Neural progenitor cell (in vitro differentiated cells): ENCODE measurements around the gene PA2G4. TPM values are rescaled to one million over a fixed set of nuclear protein-coding genes. Genes with fewer than 3 reads are reported as not detected.

Experiments
- DNase-seq: peaks from one replicate; pipeline ENCODE4 v3.0.0-alpha.2; 2016; ENCODE audit warnings: low spot score
- H2AFZ ChIP-seq: fragments of 200-600 bp; sonication (generic); replicated peaks from 2 replicates; pipeline ENCODE4 v1.6.1; 2016; ENCODE audit warnings: antibody characterized with exemption
- H3F3A ChIP-seq: fragments of 200-600 bp; sonication (generic); 2 replicates; pipeline ENCODE4 v1.6.1; 2016; ENCODE audit warnings: antibody characterized with exemption, low read depth
- H3K27ac ChIP-seq: fragments of 200-600 bp; sonication (generic); 2 replicates; pipeline ENCODE4 v1.5.1; 2016; ENCODE audit warnings: mild to moderate bottlenecking
- H3K27me3 ChIP-seq: fragments of 200-600 bp; sonication (generic); 2 replicates; pipeline ENCODE4 v1.6.1; 2016; ENCODE audit warnings: mild to moderate bottlenecking, moderate library complexity
- H3K36me3 ChIP-seq: fragments of 200-600 bp; sonication (generic); 2 replicates; pipeline ENCODE4 v1.5.1; 2016
- H3K4me1 ChIP-seq: fragments of 200-600 bp; sonication (generic); 2 replicates; pipeline ENCODE4 v1.6.1; 2016; ENCODE audit warnings: mixed run types
- H3K4me2 ChIP-seq: fragments of 200-600 bp; sonication (generic); 2 replicates; pipeline ENCODE4 v1.6.1; 2016
- H3K4me3 ChIP-seq: fragments of 200-600 bp; sonication (generic); 2 replicates; pipeline ENCODE4 v1.5.1; 2016
- H3K79me2 ChIP-seq: fragments of 200-600 bp; sonication (generic); 2 replicates; pipeline ENCODE4 v1.6.1; 2016; ENCODE audit warnings: low read depth
- H3K9ac ChIP-seq: fragments of 200-600 bp; sonication (generic); 2 replicates; pipeline ENCODE4 v1.6.1; 2016
- H3K9me3 ChIP-seq: fragments of 200-600 bp; sonication (generic); 2 replicates; pipeline ENCODE4 v1.5.1; 2016; ENCODE audit warnings: low read depth
- H4K20me1 ChIP-seq: fragments of 200-600 bp; sonication (generic); 2 replicates; pipeline ENCODE4 v1.6.1; 2016; ENCODE audit warnings: low read depth
- H3K27ac Mint-ChIP-seq: 3 replicates; pipeline ENCODE4 v1.8.0; 2021; ENCODE audit warnings: mixed read lengths
- H3K27me3 Mint-ChIP-seq: 2 replicates; pipeline ENCODE4 v1.8.0; 2022; ENCODE audit warnings: low read depth, mild to moderate bottlenecking, inconsistent platforms, moderate library complexity, mixed read lengths; ENCODE audit not compliant: insufficient read depth
- H3K36me3 Mint-ChIP-seq: 3 replicates; pipeline ENCODE4 v1.8.0; 2021; ENCODE audit warnings: mixed read lengths
- H3K4me1 Mint-ChIP-seq: 3 replicates; pipeline ENCODE4 v1.8.0; 2021; ENCODE audit warnings: mixed read lengths
- H3K4me3 Mint-ChIP-seq: 3 replicates; pipeline ENCODE4 v1.8.0; 2021; ENCODE audit warnings: mild to moderate bottlenecking, moderate library complexity, mixed read lengths
- H3K9me3 Mint-ChIP-seq: 3 replicates; pipeline ENCODE4 v1.8.0; 2020; ENCODE audit warnings: mixed read lengths
- CTCF ChIP-seq: fragments of 200-600 bp; sonication (generic); IDR thresholded peaks from 2 replicates; pipeline ENCODE4 v1.5.1; 2017; ENCODE audit warnings: antibody characterized with exemption, mild to moderate bottlenecking
- EZH2 ChIP-seq: fragments of 200-600 bp; sonication (generic); IDR thresholded peaks from 2 replicates; pipeline ENCODE4 v1.6.1; 2017; ENCODE audit warnings: antibody characterized with exemption, mild to moderate bottlenecking, moderate library complexity
- EZH2phosphoT487 ChIP-seq: fragments of 200-600 bp; sonication (generic); IDR thresholded peaks from 2 replicates; pipeline ENCODE4 v1.6.1; 2017; ENCODE audit warnings: antibody characterized with exemption
- total RNA-seq: library from RNA; depleted of rRNA; stranded (reverse); fragments of >200 nt; gene quantifications from 2 replicates; pipeline ENCODE4 v1.2.3, GENCODE V29; 2015; ENCODE audit warnings: low replicate concordance

Gene PA2G4
- total RNA-seq, 1 donor from 2014 or later = 242 TPM

- Mint-ChIP-seq H3K36me3 (no peaks in the 10 kb centered on the region), H3K4me3 (no peak overlapping the region), H3K27ac (no peak overlapping the region), H3K27me3 (peaks cover 3% of the 10 kb centered on the region), H3K4me1 (peaks cover 21% of the 10 kb centered on the region), H3K9me3 (no peaks in the 10 kb centered on the region)
- no peak overlapping the region for H3K4me3 ChIP-seq
- TF ChIP-seq CTCF (no peak), EZH2phosphoT487 (no peak), EZH2 (no peak)
- peaks cover 25% of the 10 kb centered on the region for H3K79me2 ChIP-seq
- H3K27me3 ChIP-seq = no peaks in the 10 kb centered on the region
- no peak for DNase-seq
- no peak overlapping the region for H3K27ac ChIP-seq
- H3K9me3 ChIP-seq = no peaks in the 10 kb centered on the region
- H3K9ac ChIP-seq = no peak overlapping the region
- no peak overlapping the region for H2AFZ ChIP-seq
- peaks cover 11% of the 10 kb centered on the region for H3F3A ChIP-seq
- peaks cover 14% of the 10 kb centered on the region for H4K20me1 ChIP-seq
- H3K4me1 ChIP-seq = peaks cover 9% of the 10 kb centered on the region
- no peaks in the 10 kb centered on the region for H3K36me3 ChIP-seq
- H3K4me2 ChIP-seq = no peak overlapping the region
Observed at GRCh38 chr12:56101045-56101444, 3.3 kb upstream of the PA2G4 start.

GRCh38 chr12:56102683-56103065 is 1.7 kb upstream of the PA2G4 start:
- H3K27me3 Mint-ChIP-seq = peaks cover 3% of the 10 kb centered on the region
- H3K4me1 Mint-ChIP-seq = peaks cover 24% of the 10 kb centered on the region
- no peak overlapping the region for H3K9ac ChIP-seq
- no peaks in the 10 kb centered on the region for H3K27me3 ChIP-seq
- H3K4me2 ChIP-seq = no peak overlapping the region
- H3F3A ChIP-seq = peaks cover 11% of the 10 kb centered on the region
- H3K79me2 ChIP-seq = peaks cover 41% of the 10 kb centered on the region
- H3K9me3 ChIP-seq = no peaks in the 10 kb centered on the region
- peaks cover 7% of the 10 kb centered on the region for H3K36me3 ChIP-seq
- no peak overlapping the region for H2AFZ ChIP-seq
- H3K4me3 ChIP-seq = no peak overlapping the region
- no peak for DNase-seq
- peaks cover 11% of the 10 kb centered on the region for H3K4me1 ChIP-seq
- peaks cover 4% of the 10 kb centered on the region for H3K36me3 Mint-ChIP-seq
- H3K27ac ChIP-seq = no peak overlapping the region
- peaks cover 25% of the 10 kb centered on the region for H4K20me1 ChIP-seq
- TF ChIP-seq EZH2phosphoT487 (no peak), CTCF (no peak), EZH2 (no peak)
- no peaks in the 10 kb centered on the region for H3K9me3 Mint-ChIP-seq
- H3K27ac Mint-ChIP-seq = peak overlapping the region; percentile 59
- H3K4me3 Mint-ChIP-seq = peak overlapping the region; percentile 93

- TF ChIP-seq EZH2 (no peak), EZH2phosphoT487 (no peak), CTCF (no peak)
- Mint-ChIP-seq H3K27ac (peak overlapping the region; percentile 59), H3K36me3 (peaks cover 4% of the 10 kb centered on the region), H3K9me3 (no peaks in the 10 kb centered on the region), H3K4me1 (peaks cover 24% of the 10 kb centered on the region), H3K27me3 (peaks cover 3% of the 10 kb centered on the region), H3K4me3 (peak overlapping the region; percentile 93)
- Histone ChIP-seq H3K4me3 (peak overlapping the region; percentile 83), H3K9ac (peak overlapping the region; percentile 50), H3F3A (peaks cover 16% of the 10 kb centered on the region), H3K27ac (peak overlapping the region; percentile 48), H3K79me2 (peaks cover 46% of the 10 kb centered on the region), H4K20me1 (peaks cover 30% of the 10 kb centered on the region), H3K36me3 (peaks cover 10% of the 10 kb centered on the region), H3K4me1 (peaks cover 11% of the 10 kb centered on the region), H2AFZ (no peak overlapping the region), H3K27me3 (no peaks in the 10 kb centered on the region), H3K4me2 (peak overlapping the region; percentile 74), H3K9me3 (no peaks in the 10 kb centered on the region)
- DNase-seq = no peak
Observed at GRCh38 chr12:56103066-56103711, 1.2 kb upstream of the PA2G4 start.
